Kidney epithelial cell (primary cell): ENCODE measurements around the gene NPEPL1. TPM values are rescaled to one million over a fixed set of nuclear protein-coding genes. Genes with fewer than 3 reads are reported as not detected.

Experiments used
- DNase-seq: peaks from one replicate; pipeline ENCODE4 v3.0.0-alpha.2; 2010; ENCODE audit warnings: low read depth
- H3K27me3 ChIP-seq: 2 replicates; pipeline ENCODE4 v1.6.0; 2011; ENCODE audit warnings: low read length; ENCODE audit not compliant: control insufficient read depth, insufficient read depth
- H3K36me3 ChIP-seq: 2 replicates; pipeline ENCODE4 v1.5.1; 2011; ENCODE audit warnings: low read length; ENCODE audit not compliant: control insufficient read depth, insufficient read depth
- H3K4me3 ChIP-seq: 2 replicates; pipeline ENCODE4 v1.5.1; 2011; ENCODE audit warnings: low read depth, mild to moderate bottlenecking, control low read depth, low read length
- CTCF ChIP-seq: IDR thresholded peaks from 2 replicates; pipeline ENCODE4 v1.5.1; 2011; ENCODE audit warnings: mild to moderate bottlenecking, moderate library complexity, low read length, control low read depth, inconsistent platforms; ENCODE audit not compliant: insufficient read depth, poor library complexity, severe bottlenecking
- total RNA-seq: library from RNA; depleted of rRNA; stranded (reverse); fragments of >200 nt; gene quantifications from 2 replicates; pipeline ENCODE4 v1.2.3, GENCODE V29; 2015

The NPEPL1 gene
- total RNA-seq, 1 donor from 2014 or later, result 29.7 TPM

GRCh38 chr20:58715391-58715800 lies 22.8 kb downstream of the NPEPL1 start:
- no peak for TF ChIP-seq CTCF
- Histone ChIP-seq H3K27me3 (peaks cover 21% of the 10 kb centered on the region), H3K36me3 (no peaks in the 10 kb centered on the region), H3K4me3 (no peak overlapping the region)
- no peak for DNase-seq

- DNase-seq, result no peak
- Histone ChIP-seq H3K36me3 (no peaks in the 10 kb centered on the region), H3K27me3 (peaks cover 22% of the 10 kb centered on the region), H3K4me3 (no peak overlapping the region)
- no peak for TF ChIP-seq CTCF
These were observed 23.3 kb downstream of the NPEPL1 start for GRCh38 chr20:58715801-58716475.

- no peak overlapping the region for H3K4me3 ChIP-seq
- TF ChIP-seq CTCF, result no peak
- peaks cover 21% of the 10 kb centered on the region for H3K27me3 ChIP-seq
- no peaks in the 10 kb centered on the region for H3K36me3 ChIP-seq
- DNase-seq, result no peak
These were observed 24.1 kb downstream of the NPEPL1 start for GRCh38 chr20:58716476-58717277.

GRCh38 chr20:58717278-58718091 lies 24.9 kb downstream of the NPEPL1 start:
- no peak for TF ChIP-seq CTCF
- DNase-seq, result no peak
- H3K4me3 ChIP-seq, result no peak overlapping the region
- peaks cover 20% of the 10 kb centered on the region for H3K27me3 ChIP-seq
- H3K36me3 ChIP-seq, result no peaks in the 10 kb centered on the region

GRCh38 chr20:58718121-58718563 lies 25.5 kb downstream of the NPEPL1 start:
- no peak for DNase-seq
- Histone ChIP-seq H3K4me3 (no peak overlapping the region), H3K36me3 (no peaks in the 10 kb centered on the region), H3K27me3 (peaks cover 14% of the 10 kb centered on the region)
- TF ChIP-seq CTCF, result no peak
